Measurements from ENCODE around the gene R3HCC1L. TPM values are rescaled to one million over a fixed set of nuclear protein-coding genes. Genes with fewer than 3 reads are reported as not detected.

R3HCC1L gene
- 28.7 and 30.6 TPM in 2 replicates for total RNA-seq (2014; rRNA removed; shearing (Covaris generic))

- Histone ChIP-seq H3K4me3 (peak within 1 kb of the TSS; percentile 76), H3K36me3 (no peaks in the 10 kb centered on the region), H3K4me1 (no peaks in the 10 kb centered on the region), H3K27ac (peak within 1 kb of the TSS; percentile 78), H3K9me3 (replicated peaks) (no peaks in the 10 kb centered on the region), H3K27me3 (no peaks in the 10 kb centered on the region)
- peak; percentile 93 to 95 for DNase-seq
These were observed at the start of gene R3HCC1L for GRCh38 chr10:98134431-98135221. R3HCC1L (plus strand) TSS chr10:98134657; CDS start chr10:98208115, 73,458 bp downstream.

- Histone ChIP-seq H3K27ac (no peak overlapping the region), H3K27me3 (no peaks in the 10 kb centered on the region; the same call in 1 of the 2 replicates), H3K9me3 (replicated peaks) (no peaks in the 10 kb centered on the region), H3K36me3 (no peaks in the 10 kb centered on the region), H3K4me1 (no peaks in the 10 kb centered on the region), H3K4me3 (no peak overlapping the region)
- no peak for DNase-seq
These were observed 49.2 kb upstream of the R3HCC1L start for GRCh38 chr10:98085238-98085637.

GRCh38 chr10:98086837-98087708, 47.4 kb upstream of the R3HCC1L start:
- no peak overlapping the region for H3K27ac ChIP-seq
- no peaks in the 10 kb centered on the region for H3K36me3 ChIP-seq
- H3K4me1 ChIP-seq, result no peaks in the 10 kb centered on the region
- no peaks in the 10 kb centered on the region for H3K9me3 ChIP-seq (replicated peaks)
- no peak overlapping the region for H3K4me3 ChIP-seq
- no peaks in the 10 kb centered on the region; the same call in 1 of the 2 replicates for H3K27me3 ChIP-seq
- DNase-seq, result no peak

- Histone ChIP-seq H3K27me3 (no peaks in the 10 kb centered on the region; the same call in 1 of the 2 replicates), H3K36me3 (no peaks in the 10 kb centered on the region)
- peak; percentile 38 to 53 for DNase-seq
These were observed 46.1 kb upstream of the R3HCC1L start for GRCh38 chr10:98088186-98088971.

GRCh38 chr10:98090822-98091221, 43.6 kb upstream of the R3HCC1L start:
- Histone ChIP-seq H3K4me3 (no peak overlapping the region), H3K4me1 (no peaks in the 10 kb centered on the region), H3K9me3 (replicated peaks) (no peaks in the 10 kb centered on the region), H3K27me3 (no peaks in the 10 kb centered on the region; the same call in 1 of the 2 replicates), H3K27ac (no peak overlapping the region), H3K36me3 (no peaks in the 10 kb centered on the region)
- DNase-seq, result no peak

More at GRCh38 chr10:98088186-98088971, 46.1 kb upstream of the R3HCC1L start:
- Histone ChIP-seq H3K9me3 (replicated peaks) (no peaks in the 10 kb centered on the region), H3K4me1 (no peaks in the 10 kb centered on the region), H3K4me3 (no peak overlapping the region), H3K27ac (no peak overlapping the region)

- Histone ChIP-seq H3K27ac (no peak overlapping the region), H3K9me3 (replicated peaks) (no peaks in the 10 kb centered on the region), H3K36me3 (no peaks in the 10 kb centered on the region), H3K4me1 (no peaks in the 10 kb centered on the region; the same call in 1 of the 2 replicates), H3K27me3 (no peaks in the 10 kb centered on the region), H3K4me3 (no peak overlapping the region)
- no peak for DNase-seq
These were observed 38.1 kb upstream of the R3HCC1L start for GRCh38 chr10:98096316-98096715.

DNA sequence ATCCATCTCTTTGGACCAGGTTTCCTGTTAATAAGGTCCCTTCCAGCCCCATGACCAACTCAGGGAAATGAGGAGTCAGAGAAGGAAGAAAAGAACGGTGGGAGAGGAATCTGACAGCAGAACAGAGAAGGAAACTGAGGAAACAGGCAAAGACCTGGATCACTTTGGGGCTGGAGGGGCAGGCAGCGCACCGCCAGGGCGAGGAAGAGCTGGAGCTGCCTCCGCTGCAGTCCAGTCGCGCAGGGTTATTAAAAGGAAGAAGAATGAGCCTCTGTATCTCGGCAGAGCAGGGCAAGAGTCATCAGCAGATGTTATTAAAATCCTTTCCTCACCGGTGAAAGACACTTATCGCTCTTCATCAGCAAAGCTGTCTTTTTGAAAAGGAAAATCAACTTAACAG, 37.7 kb upstream of the R3HCC1L start:
- no peak for DNase-seq
- no peak overlapping the region for H3K4me3 ChIP-seq
- no peaks in the 10 kb centered on the region for H3K27me3 ChIP-seq

GRCh38 chr10:98097175-98097574, 37.3 kb upstream of the R3HCC1L start:
- H3K27ac ChIP-seq, result no peak overlapping the region
- H3K36me3 ChIP-seq, result no peaks in the 10 kb centered on the region
- no peaks in the 10 kb centered on the region for H3K27me3 ChIP-seq
- DNase-seq, result no peak
- no peaks in the 10 kb centered on the region for H3K9me3 ChIP-seq (replicated peaks)
- H3K4me3 ChIP-seq, result no peak overlapping the region
- H3K4me1 ChIP-seq, result no peaks in the 10 kb centered on the region; the same call in 1 of the 2 replicates

More for the DNA sequence above, 37.7 kb upstream of the R3HCC1L start:
- Histone ChIP-seq H3K36me3 (no peaks in the 10 kb centered on the region), H3K9me3 (replicated peaks) (no peaks in the 10 kb centered on the region), H3K27ac (no peak overlapping the region), H3K4me1 (no peaks in the 10 kb centered on the region; the same call in 1 of the 2 replicates)

- no peak overlapping the region for H3K4me3 ChIP-seq
- peak; percentile 26 to 65 for DNase-seq
- no peaks in the 10 kb centered on the region for H3K27me3 ChIP-seq
- H3K4me1 ChIP-seq, result no peaks in the 10 kb centered on the region; the same call in 1 of the 2 replicates
- H3K36me3 ChIP-seq, result no peaks in the 10 kb centered on the region
- H3K9me3 ChIP-seq (replicated peaks), result no peaks in the 10 kb centered on the region
- no peak overlapping the region for H3K27ac ChIP-seq
These were observed 36.8 kb upstream of the R3HCC1L start for GRCh38 chr10:98097616-98098015.

GRCh38 chr10:98098247-98098646, 36.2 kb upstream of the R3HCC1L start:
- Histone ChIP-seq H3K27ac (no peak overlapping the region), H3K27me3 (no peaks in the 10 kb centered on the region), H3K4me3 (no peak overlapping the region), H3K9me3 (replicated peaks) (no peaks in the 10 kb centered on the region), H3K4me1 (no peaks in the 10 kb centered on the region; the same call in 1 of the 2 replicates), H3K36me3 (no peaks in the 10 kb centered on the region)
- DNase-seq, result no peak

DNA sequence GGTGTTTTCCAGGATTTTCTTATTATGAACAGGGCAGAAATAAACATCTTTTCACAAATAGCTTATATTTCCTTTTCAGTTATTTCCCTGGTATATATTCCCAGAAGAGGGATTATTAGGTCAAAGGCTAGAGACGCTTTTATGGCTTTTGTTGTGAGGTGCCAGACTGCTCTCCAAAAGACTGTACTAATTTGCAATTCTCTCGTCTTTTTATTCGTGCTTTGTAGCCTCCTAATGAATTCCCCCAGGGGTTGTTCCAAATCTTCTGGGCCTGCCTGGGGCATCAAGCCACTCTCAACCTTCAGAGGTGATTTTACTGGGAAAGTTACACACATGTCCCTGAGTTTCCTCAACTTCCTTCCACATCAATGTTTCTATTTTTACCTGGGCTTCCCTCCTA, 34.0 kb upstream of the R3HCC1L start:
- DNase-seq, result no peak
- H3K36me3 ChIP-seq, result no peaks in the 10 kb centered on the region

GRCh38 chr10:98101366-98101765, 33.1 kb upstream of the R3HCC1L start:
- H3K9me3 ChIP-seq (replicated peaks), result no peaks in the 10 kb centered on the region
- no peaks in the 10 kb centered on the region for H3K27me3 ChIP-seq
- H3K27ac ChIP-seq, result no peak overlapping the region
- H3K4me3 ChIP-seq, result no peak overlapping the region
- no peak for DNase-seq
- H3K36me3 ChIP-seq, result no peaks in the 10 kb centered on the region
- no peaks in the 10 kb centered on the region; the same call in 1 of the 2 replicates for H3K4me1 ChIP-seq

More for the DNA sequence above, 34.0 kb upstream of the R3HCC1L start:
- H3K9me3 ChIP-seq (replicated peaks), result no peaks in the 10 kb centered on the region
- H3K4me1 ChIP-seq, result no peaks in the 10 kb centered on the region; the same call in 1 of the 2 replicates
- H3K27me3 ChIP-seq, result no peaks in the 10 kb centered on the region
- no peak overlapping the region for H3K4me3 ChIP-seq
- no peak overlapping the region for H3K27ac ChIP-seq

DNA sequence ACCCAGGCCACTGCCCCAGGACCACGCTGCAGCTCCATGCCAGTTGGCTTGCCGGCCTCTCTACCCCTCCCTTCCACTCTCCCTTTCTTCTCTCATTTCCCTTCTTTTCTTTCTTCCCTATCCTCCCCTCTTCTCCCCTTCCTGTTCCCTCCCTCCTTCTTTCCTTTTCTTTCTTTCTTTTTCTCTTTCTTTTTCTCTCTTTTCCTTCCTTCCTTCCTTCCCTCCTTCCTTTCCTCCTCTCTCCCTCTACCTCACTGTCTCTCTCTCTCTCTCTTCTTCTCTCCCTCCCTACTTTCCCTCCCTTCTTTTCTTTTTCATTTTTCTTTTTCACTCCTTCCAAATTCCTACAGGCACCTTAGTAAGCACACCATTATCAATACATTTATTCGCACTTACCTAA, 30.3 kb upstream of the R3HCC1L start:
- no peaks in the 10 kb centered on the region; the same call in 1 of the 2 replicates for H3K27me3 ChIP-seq
- no peak for DNase-seq
- no peaks in the 10 kb centered on the region for H3K4me1 ChIP-seq
- no peak overlapping the region for H3K27ac ChIP-seq
- H3K4me3 ChIP-seq, result no peak overlapping the region
- H3K9me3 ChIP-seq (replicated peaks), result no peaks in the 10 kb centered on the region
- no peaks in the 10 kb centered on the region for H3K36me3 ChIP-seq

DNA sequence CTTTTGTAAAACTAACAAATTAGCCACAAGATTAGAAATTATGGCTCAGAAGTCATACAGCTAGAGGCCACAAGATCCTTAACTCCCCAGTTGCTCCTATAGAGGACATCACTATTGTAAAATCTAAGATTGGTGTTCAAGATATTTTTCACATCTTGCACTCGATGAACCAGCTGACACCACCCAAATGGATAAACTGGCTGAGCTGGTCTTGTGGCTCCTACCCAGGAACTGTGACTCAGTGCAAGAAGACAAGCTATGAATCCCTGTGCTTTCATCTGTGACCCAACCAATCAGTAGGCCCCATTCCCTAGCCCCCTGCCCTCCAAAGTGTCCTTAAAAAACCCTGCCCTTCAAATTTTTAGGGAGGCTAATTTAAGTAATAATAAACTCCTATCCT, 27.9 kb upstream of the R3HCC1L start:
- Histone ChIP-seq H3K36me3 (no peaks in the 10 kb centered on the region), H3K4me1 (no peaks in the 10 kb centered on the region), H3K27ac (no peak overlapping the region), H3K4me3 (no peak overlapping the region), H3K27me3 (peaks cover 6% of the 10 kb centered on the region; the same call in 1 of the 2 replicates), H3K9me3 (replicated peaks) (no peaks in the 10 kb centered on the region)
- no peak for DNase-seq
